GM21529 (cell line): Measurements from ENCODE around the gene DPH5.
"Not testable (repeated sequence)": the region's sequence is repeated elsewhere in the genome, so short reads cannot be mapped to it uniquely, and the experiment has no call there.

Experiments used
- ATAC-seq: cut with Tn5 transposase; IDR thresholded peaks from one replicate; pipeline ENCODE4 v1.9.1; 2021; ENCODE audit not compliant: unreplicated experiment

Gene DPH5, protein sequence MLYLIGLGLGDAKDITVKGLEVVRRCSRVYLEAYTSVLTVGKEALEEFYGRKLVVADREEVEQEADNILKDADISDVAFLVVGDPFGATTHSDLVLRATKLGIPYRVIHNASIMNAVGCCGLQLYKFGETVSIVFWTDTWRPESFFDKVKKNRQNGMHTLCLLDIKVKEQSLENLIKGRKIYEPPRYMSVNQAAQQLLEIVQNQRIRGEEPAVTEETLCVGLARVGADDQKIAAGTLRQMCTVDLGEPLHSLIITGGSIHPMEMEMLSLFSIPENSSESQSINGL

DNA sequence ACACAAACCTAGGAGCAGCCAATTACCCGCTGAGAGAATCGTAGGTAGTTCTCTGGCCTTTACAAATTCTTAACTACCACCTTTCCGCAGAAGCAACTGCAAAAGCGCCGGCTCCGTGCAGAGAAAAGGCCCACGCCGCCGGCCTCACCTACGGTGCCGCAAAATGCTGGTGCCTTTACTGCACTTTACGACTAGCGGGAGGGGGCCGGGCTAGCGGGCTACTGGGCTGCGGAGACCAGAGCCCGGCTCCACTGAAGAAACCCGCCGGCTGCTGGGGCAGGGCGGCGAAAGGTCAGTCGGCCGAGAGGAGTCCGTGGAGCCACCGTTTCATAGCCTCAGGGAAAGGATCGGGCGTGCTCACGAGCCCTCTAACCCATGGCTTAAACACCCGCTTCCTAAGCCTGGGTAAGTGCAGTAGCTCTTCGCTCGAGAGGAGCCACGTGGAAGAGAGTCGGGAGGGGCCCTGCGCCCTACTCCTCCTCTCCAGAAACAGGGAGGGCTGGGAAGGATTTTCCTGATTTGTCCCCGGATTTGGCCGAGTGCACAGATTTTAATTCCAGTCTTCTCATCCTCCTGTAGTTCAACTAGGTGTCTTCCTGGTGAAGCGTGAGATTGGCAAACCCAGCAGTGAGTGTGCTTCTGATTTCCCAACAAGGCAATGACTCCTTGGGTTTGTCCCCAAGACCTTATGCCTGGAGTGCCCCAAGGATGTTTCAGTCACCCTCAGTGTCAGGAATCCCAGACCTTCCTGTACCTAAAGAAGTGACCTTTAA is at the start of gene DPH5:
Gene DPH5 (minus strand): TSS at position 128 of the 773 bp plus-strand sequence. CDS start 341 bp downstream, outside the sequence.
- ATAC-seq, result peak; percentile 80

DNA sequence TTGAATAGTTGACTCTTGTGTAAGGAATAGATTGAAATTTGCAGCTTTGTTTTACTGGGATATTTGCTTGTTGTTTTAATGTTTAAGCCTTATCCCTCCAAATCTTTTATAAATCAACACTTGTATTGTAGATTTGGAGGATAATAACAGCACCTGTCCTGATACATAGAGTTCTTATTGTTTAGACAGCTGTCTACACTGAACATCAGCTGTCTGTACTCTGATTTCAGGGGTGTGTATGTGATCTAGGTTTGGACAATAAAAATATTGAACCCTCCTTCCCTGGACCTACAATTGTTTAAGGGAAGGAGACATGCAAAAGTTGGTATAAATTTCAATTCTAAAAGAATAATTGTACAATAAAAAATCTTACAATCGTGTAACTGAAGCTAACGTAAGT is 48.3 kb upstream of the DPH5 start:
- ATAC-seq, result no peak

DNA sequence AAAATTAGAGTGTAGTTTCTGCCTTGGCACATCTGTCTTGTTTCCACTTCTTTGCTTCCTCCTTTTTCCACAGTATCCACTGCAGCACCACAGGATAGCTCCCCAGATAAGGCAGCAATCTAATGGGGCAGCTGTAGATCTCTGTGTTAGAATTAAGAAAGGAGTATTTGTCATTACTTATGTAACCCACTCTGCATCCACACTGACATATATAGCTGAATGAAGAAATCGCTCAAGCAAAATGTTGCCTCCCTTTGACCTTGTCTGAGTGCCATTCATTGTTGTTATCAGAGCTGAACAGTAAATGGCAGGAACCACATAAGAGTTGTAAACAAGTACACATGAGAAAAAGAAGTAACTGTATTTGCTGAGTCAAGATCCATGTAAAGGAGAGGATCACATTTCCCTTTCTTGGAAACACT is 45.9 kb upstream of the DPH5 start:
- ATAC-seq, result no peak

DNA sequence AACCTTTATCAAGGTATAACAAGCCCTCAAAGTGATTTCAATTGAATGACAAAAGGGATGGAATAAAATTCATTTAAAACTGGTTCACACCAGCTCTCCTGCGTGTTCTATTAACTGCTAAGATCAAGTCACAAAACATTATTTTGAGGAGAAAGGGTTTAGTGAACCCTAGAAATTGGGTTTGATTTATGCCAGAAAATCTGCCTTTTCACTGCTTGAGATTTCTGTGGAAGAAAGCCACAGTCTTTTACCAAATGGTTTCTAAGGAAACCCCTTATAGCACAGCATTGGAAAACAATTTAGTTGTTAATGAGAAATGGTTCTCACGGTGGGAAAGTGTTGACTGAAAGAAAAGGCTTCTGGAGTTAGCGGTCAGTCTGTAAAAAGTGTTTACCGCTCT is 43.6 kb upstream of the DPH5 start:
- no peak for ATAC-seq

DNA sequence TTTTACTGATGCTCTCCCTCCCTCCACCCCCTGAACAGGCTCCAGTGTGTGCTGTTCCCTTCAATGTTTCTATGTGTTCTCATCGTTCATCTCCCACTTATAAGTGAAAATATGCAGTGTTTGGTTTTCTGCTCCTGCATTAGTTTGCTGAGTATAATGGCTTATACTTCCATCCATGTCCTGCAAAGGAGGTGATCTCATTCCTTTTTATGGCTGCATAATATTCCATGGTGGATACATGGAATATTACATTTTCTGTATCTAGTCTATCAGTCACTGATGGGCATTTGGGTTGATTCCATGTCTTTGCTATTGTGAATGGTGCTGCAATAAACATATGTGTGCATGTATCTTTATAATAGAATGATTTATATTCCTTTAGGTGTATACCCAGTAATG is 41.4 kb upstream of the DPH5 start:
- not testable (repeated sequence) for ATAC-seq

DNA sequence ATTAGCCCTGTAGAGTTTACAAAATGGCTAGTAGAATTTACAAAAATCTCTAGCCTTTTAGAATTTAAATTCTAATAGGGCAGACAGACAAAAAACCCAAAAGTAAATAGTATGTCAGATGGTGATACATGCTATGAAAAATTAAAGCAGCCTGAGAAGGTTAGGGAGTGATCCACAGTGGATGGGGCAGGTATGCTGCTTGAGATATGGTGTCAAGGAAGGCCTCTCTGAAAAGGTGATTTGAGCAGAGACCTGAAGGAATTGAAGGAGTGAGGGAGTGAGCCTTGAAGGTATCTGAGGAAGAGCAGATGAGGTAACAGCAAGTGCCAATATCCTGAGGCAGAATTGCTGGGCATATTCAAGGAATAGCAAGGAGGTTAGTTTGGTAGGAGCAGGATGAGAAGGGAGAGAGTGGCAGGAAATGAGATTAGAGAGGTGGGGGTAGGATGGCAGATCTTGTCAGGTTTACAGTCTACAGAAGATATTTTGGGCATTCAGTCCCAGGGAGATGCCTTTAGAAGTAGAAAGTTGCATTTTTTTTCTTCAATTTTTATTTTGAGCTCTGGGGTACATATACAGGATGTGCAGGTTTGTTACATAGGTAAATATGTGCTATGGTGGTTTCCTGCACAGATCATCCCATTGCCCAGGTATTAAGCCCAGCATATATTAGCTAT is 40.8 kb upstream of the DPH5 start:
- no peak for ATAC-seq

DNA sequence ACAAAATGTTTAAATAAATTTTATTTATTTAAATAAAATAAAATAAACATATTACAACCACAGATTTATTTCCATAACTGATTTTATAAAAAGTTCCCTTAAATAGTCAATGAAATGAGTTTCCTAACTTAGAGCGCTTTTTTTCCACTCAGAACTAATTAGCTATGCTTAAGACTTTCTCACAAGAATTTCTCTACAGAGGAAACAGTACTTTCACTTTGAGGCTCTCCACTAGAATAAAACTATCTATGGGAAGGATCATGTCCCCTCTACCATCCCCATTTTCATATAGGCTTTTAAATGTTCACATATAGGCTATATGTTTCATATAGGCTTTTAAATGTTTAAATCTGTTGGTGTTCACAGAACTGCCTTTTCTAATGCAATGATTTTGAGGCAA is 40.0 kb upstream of the DPH5 start:
- peak; percentile 62 for ATAC-seq

DNA sequence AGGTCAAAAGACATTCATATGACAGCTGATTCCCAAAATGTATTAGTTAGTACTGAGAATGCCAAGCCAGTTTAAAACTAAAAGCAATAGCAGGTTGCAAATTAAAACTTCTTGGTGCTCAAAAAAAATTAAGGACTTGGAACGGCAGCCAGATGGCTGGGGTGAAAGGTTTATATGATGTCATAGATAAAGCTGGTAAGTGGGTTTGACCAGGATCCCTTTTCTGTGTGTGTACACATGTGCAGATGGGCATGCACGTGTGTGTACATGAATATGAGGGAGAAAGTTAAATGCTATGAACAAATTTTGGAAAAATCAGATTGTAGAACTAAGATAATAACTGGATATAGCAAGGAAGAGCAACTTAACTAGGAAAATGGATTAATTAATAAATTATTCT is 39.1 kb upstream of the DPH5 start:
- no peak for ATAC-seq

DNA sequence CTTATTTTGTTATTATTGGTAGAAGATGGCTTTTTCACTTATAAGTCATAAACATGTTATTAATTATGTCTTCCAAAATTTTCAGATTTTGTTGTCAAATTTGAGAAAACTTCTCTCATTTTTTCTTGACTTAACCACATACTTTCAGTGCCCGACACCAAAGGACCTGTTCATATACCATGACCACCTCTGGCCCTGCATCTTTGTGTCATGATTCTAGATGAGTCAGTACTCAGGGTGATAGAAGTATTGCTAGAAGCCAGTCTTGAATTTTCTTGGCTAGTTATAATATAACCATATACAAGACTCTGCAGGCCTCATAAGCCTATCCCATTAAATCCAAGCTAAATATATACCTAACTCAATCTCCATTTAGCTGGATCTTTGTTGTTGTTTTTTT is 35.4 kb upstream of the DPH5 start:
- ATAC-seq, result peak; percentile 66

DNA sequence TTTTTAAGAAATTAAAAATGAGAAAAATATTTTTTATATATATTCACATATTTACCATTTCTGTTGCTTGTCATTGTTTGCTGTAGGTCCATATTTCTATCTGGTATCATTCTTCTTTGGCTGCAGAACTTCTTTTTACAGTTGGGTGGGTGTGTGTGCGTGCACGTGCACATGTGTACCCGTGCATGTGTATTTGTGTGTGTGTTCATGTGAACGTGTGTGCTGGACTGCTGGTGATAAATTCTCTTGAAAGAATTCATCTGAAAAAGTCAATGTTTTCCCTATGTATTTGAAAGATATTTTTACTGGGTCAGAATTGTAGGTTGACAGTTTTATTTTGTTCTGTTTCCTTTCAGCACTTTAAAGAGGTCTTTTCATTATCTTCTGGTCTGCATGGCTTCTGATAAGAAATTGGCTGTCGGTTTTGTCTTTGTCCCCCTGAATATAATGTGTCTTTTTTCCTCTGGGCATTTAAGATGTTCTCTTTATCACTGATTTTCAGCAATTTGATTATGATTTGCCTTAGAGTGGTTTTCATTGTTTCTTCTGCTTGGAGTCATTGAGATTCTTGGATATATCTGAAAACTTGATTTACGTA is 34.5 kb upstream of the DPH5 start:
- ATAC-seq, result no peak

DNA sequence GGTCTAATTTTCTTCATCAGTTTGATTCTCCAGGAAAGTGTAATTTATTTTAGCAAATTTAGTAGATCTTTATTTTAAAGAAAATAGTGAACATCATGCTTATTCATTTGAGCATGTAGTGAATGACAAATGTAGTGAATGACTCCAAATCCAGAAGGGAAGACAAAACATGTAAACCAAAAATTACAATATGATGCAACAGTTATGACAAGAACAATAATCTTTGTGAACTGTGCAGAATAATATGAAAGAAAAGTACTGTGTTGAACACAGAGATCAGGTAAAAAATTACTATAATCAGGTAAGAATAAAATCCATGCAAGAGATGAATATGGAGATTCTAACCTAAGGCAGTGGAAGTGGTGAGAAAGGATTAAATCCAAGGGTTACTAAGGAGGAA is 30.0 kb upstream of the DPH5 start:
- ATAC-seq, result no peak

DNA sequence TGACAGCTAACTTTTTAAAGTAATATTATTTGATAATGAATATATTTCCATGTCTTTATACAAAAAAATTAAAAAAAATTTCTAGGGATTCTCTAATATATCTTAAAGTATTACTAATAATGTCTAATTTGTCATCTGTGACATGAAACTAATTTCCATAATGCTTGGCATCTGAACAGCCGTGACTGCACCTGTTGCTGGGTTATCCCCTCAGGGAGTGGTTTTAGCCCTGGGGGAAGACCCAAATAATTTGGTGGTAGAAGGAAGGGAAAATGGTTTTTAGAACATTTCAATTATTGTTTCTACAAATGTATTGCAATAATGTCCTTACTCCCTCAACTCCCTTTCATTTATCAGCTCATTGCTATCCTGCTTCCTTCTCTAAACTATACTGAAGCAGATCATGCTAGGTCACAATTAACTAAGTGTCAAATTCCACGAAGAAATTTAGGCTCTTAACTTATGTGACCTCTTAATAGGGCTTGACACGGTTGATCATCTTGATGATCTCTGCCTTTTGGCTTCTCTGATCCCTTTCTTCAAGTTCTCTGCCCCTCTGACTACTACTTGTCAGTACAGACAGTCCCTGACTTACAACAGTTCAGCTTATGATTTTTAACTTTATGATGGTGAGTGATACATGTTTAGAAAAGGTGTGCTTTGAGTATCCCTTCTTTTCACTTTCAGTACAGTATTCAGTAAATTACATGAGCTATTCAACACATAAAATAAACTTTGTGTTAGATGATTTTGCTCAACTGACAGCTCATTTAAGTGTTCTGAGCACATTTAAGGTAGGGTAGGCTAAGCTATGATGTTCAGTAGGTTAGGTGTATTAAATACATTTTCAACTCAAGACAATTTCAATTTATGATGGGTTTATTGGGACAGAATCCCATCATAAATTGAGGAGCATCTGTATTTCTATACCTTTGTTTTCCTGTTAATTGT is 26.4 kb upstream of the DPH5 start:
- peak; percentile 90 for ATAC-seq

DNA sequence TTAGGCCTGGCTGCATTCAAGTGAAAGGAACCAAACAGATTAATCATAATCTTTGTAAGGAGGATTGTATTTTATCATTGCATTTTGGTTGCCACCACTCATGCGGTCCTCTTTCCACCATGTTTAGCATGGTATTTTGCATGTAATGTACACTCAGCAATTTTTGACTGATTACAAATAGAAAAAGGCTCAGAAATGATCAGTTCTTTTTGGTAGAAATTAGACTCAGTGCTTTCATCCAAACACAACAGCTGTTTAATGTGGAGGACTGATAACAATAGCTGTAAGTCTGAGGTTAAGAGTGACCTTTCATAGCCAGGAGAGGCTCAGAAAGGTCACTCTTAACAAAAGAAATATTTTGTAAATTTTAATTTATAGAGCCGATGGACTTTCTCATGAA is 25.3 kb upstream of the DPH5 start:
- no peak for ATAC-seq

DNA sequence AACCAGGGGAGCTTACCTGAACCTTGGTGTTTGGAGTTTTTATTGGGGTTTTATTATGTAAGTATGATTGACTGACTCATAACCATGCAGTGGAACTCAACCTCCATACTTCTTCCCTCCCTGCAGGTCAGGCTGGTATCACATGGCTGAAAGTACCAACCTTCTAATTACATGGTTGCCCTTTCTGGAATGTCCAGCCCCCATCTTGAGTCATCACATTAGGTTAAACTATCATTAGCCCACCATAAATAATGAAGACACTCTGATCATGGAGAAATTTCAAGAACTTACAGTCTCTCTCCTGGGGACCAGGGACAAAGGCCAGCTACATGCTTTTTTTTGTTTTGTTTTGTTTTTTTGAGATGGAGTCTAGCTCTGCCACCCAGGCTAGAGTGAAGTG is 19.2 kb upstream of the DPH5 start:
- no peak for ATAC-seq

DNA sequence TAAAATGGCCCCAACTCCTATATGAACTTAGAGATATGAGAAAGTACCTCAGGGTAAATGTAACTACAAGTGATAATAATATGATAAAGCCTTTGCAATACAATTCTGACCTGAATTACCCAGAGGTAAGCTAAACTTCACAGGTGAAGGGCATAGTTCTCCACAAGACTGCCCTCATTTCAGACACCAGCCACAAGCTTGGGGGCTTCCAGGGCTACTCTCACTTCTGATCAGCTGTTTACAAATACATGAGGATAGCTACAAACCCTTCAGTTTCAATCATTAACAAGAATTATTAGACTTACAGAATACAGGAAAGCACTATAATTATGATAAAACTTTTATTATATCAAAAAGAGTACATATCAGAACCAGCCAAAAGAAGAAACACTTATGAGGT is 18.7 kb upstream of the DPH5 start:
- no peak for ATAC-seq

DNA sequence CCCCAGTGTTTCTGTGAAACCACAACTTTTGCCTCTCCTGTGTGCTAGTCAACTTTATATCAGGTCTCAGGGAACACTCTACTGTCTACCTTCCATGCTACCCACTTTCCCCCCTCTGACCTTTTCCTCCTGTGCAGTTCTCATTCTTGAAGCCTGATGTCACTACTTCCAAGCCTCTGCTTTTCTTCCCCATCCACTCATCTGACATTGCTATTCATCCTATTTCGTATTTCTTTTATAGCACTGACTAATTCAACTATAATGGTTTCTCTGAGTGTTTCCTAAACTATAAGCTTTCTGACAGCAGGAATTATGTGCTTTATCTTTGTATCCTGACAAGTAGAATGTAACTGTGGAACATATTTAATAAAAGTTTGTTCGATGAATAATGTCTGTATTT is 18.2 kb upstream of the DPH5 start:
- ATAC-seq, result no peak

DNA sequence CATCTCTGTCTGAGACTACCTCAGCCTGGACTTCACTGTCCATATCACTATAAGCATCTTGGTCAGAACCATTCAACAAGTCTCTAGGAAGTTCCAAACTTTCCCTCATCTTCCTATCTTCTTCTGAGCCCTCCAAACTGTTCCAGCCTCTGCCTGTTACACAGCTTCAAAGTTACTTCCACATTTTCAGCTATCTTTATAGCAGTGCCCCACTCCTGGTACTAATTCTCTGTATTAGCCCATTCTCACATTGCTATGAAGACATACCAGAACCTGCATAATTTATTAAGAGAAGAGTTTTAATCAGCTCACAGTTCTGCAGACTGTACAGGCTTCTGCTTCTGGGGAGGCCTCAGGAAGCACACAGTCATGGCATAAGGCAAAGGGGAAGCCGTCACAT is 15.7 kb upstream of the DPH5 start:
- no peak for ATAC-seq

DNA sequence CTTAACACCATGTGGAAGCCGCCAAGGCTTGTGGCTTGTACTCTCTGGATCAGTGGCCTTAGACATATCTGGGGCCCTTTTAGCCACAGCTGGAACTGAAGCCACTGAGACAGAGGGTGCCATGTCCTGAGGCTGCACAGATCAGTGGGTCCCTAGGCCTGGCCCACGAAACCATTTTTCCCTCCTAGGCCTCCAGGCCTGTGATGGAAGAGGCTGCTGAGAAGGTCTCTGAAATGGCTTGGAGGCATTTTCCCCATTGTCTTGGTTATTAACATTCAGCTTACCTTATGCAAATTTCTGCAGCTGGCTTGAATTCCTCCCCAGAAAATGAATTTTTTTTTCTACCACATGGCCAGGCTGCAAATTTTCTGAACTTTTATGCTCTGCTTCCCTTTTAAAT is 15.1 kb upstream of the DPH5 start:
- no peak for ATAC-seq

DNA sequence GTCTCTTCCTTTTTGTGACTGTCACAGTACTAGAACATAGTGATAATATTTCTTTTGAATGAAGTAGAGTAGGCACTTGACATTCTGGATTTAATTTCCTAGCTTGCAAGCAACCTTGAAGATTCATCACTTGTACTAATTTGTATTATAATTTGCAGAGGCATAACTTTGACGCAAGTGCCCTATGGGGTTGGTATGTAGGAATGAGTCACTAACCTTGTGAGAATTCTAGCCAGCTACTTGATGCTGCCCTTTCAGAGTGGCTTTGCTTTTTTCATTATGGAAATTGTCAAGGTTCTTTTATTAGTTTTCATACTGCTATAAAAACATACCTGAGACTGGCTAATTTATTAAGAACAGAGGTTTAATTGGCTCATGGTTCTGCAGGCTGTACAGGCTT is 13.7 kb upstream of the DPH5 start:
- ATAC-seq, result no peak

DNA sequence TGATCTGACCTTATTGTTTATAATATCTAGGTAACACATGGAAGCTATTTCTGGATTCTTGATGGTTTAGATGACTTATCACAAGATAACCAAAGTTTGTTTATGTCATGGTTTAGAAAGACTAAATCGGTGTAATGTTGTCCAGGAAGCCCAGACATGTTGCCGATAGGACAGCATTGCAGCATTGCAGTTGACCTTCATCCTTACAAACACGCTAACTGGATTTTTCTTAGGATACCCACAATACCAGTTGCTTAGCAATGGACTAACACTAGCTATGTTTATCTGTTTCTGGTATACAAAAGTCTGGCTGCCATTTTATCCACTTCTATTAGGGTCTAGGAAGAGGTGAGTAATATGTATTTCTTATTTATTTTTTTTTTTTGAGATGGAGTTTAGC is 11.7 kb upstream of the DPH5 start:
- ATAC-seq, result no peak

DNA sequence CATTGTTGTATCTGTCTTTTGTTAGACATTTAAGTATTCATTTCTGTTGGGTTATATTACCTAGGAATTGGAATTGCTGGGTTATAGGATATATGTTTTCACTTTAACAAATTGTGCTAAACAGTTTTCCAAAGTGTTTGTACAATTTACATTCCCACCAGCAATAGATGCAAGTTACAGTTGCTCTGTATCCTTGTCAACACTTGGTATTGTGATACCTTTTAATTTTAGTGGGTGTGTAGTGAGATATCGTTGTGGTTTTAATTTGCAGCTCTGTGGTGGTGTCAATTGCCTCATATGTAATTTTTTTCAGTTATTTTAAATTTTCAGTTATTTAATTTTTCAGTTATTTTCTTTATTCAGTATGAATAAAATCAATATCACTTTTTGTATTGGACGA is 7.4 kb upstream of the DPH5 start:
- no peak for ATAC-seq
